Keratinocyte (primary cell): ENCODE data around the gene SEC22A.

ENCODE experiments used
- CTCF ChIP-seq, 3 experiments: IDR thresholded peaks in 1 of 3; conservative IDR thresholded peaks in 1 of 3; optimal IDR thresholded peaks in 1 of 3; 2 replicates in 2 of 3; 3 replicates in 1 of 3; pipeline versions ENCODE3 to v1.5.1; 2011; ENCODE audit warnings: low read length in 3 of 3, mild to moderate bottlenecking in 3 of 3, moderate library complexity in 2 of 3, control low read depth in 1 of 3, inconsistent platforms in 1 of 3; ENCODE audit not compliant: insufficient read depth in 2 of 3; ENCODE audit errors: extremely low read depth in 1 of 3
- EZH2 ChIP-seq: IDR thresholded peaks from one replicate; pipeline ENCODE4 v1.6.1; 2012; ENCODE audit warnings: inconsistent platforms, mild to moderate bottlenecking, low read length, moderate library complexity

- TF ChIP-seq CTCF (optimal IDR thresholded peaks at IDR 0.05 in 1 of 3, IDR thresholded peaks at IDR 0.05 in 1 of 3, conservative IDR thresholded peaks at IDR 0.05 in 1 of 3; ENCODE audit: extremely low read depth in 1 of 3, insufficient read depth in 2 of 3, low read length in 3 of 3) = no peak
- TF ChIP-seq EZH2 = no peak
These were observed 82.8 kb downstream of the SEC22A start for GRCh38 chr3:123284399-123285010.
